Measurements from ENCODE around the gene MAGEB17.
"Not testable (repeated sequence)": the region's sequence is repeated elsewhere in the genome, so short reads cannot be mapped to it uniquely, and the experiment has no call there.

Gene MAGEB17

GRCh38 chrX:16167181-16167580 lies at the start of gene MAGEB17:
Gene MAGEB17 (plus strand): TSS chrX:16167481. CDS start chrX:16170383, 2,902 bp downstream.
- no peak for DNase-seq

- peak; percentile 63 for DNase-seq
Observed at GRCh38 chrX:16119353-16120220, 47.7 kb upstream of the MAGEB17 start.

- DNase-seq: peak; percentile 17
Observed at GRCh38 chrX:16120431-16120830, 46.9 kb upstream of the MAGEB17 start.

- DNase-seq: peak; percentile 69
Observed at GRCh38 chrX:16123222-16123786, 44.0 kb upstream of the MAGEB17 start, which contains the start of gene GRPR. Gene GRPR (plus strand): TSS chrX:16123565. CDS start chrX:16123954, 389 bp downstream.

- no peak for DNase-seq
Observed at GRCh38 chrX:16124201-16124600, 43.1 kb upstream of the MAGEB17 start.

- DNase-seq: no peak
Observed at GRCh38 chrX:16125520-16126149, 41.6 kb upstream of the MAGEB17 start.

- no peak for DNase-seq
Observed at GRCh38 chrX:16130707-16131106, 36.6 kb upstream of the MAGEB17 start.

- no peak for DNase-seq
Observed at GRCh38 chrX:16134936-16135335, 32.3 kb upstream of the MAGEB17 start.

GRCh38 chrX:16136080-16136479 lies 31.2 kb upstream of the MAGEB17 start:
- DNase-seq: no peak

- no peak for DNase-seq
Observed at GRCh38 chrX:16137416-16138107, 29.7 kb upstream of the MAGEB17 start.

- DNase-seq: peak; percentile 4
Observed at GRCh38 chrX:16138108-16138427, 29.2 kb upstream of the MAGEB17 start.

- no peak for DNase-seq
Observed at GRCh38 chrX:16140448-16140847, 26.8 kb upstream of the MAGEB17 start.

- DNase-seq: no peak
Observed at GRCh38 chrX:16140983-16141382, 26.3 kb upstream of the MAGEB17 start.

- no peak for DNase-seq
Observed at GRCh38 chrX:16141422-16142245, 25.6 kb upstream of the MAGEB17 start.

- DNase-seq: no peak
Observed at GRCh38 chrX:16142246-16142558, 25.1 kb upstream of the MAGEB17 start.

GRCh38 chrX:16143968-16144367 lies 23.3 kb upstream of the MAGEB17 start:
- no peak for DNase-seq

GRCh38 chrX:16144420-16144819 lies 22.9 kb upstream of the MAGEB17 start:
- DNase-seq: no peak

- DNase-seq: not testable (repeated sequence)
Observed at GRCh38 chrX:16145093-16145492, 22.2 kb upstream of the MAGEB17 start.

- no peak for DNase-seq
Observed at GRCh38 chrX:16145656-16146055, 21.6 kb upstream of the MAGEB17 start.

GRCh38 chrX:16148896-16149295 lies 18.4 kb upstream of the MAGEB17 start:
- no peak for DNase-seq

- no peak for DNase-seq
Observed at GRCh38 chrX:16155581-16156096, 11.6 kb upstream of the MAGEB17 start.

GRCh38 chrX:16156692-16157331 lies 10.5 kb upstream of the MAGEB17 start:
- DNase-seq: no peak

All from activated CD4-positive, alpha-beta T cell treated with anti-CD3 and anti-CD28 coated beads, Interleukin-2, amount 50 U/mL, for 16 hours (primary cell).